ENCODE measurements around the gene BRINP2. TPM values are rescaled to one million over a fixed set of nuclear protein-coding genes. Genes with fewer than 3 reads are reported as not detected.

BRINP2 gene
- total RNA-seq, 1 donor from 2014 or later: 0.27 TPM

DNA sequence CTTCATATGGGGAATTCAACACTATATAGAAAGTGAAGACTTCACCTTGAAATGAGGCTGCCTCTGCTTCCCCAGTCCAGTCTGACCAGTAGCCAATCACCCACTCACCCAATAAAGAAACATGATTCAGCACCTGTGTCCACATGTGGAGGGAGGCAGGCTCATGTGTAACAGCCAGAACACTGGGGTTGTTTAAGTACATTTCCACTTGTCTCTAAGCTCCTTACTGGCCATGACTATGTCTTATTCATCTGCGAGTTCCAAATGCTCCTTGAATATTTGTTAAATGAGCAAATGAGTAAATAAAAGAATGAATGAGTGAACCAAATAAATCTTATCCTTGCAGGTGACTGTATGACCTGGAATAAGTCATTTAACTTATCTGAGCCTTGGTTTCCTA, 100.1 kb downstream of the BRINP2 start:
- intact Hi-C loops (cut with micrococcal nuclease): no loop called here

DNA sequence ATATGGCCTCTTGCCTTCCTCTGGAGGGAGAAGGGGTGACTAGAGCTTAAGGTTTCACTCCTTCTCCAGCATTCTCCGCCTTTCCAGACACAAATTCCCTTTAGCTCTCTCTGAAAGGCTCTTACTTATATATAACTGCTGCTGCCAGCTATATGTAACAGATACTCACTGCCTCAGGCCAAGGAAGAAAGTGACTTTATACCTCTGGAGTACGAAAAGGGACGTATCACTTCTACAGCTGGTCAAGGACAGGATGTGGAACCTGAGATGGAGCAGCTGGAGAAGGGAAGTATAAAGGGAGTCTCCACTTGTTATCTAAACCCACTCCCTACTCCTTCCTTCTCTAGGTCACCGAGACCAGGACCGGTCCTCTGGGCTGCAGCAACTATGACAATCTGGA, 102.4 kb downstream of the BRINP2 start:
- intact Hi-C loops (cut with micrococcal nuclease): no loop called here

DNA sequence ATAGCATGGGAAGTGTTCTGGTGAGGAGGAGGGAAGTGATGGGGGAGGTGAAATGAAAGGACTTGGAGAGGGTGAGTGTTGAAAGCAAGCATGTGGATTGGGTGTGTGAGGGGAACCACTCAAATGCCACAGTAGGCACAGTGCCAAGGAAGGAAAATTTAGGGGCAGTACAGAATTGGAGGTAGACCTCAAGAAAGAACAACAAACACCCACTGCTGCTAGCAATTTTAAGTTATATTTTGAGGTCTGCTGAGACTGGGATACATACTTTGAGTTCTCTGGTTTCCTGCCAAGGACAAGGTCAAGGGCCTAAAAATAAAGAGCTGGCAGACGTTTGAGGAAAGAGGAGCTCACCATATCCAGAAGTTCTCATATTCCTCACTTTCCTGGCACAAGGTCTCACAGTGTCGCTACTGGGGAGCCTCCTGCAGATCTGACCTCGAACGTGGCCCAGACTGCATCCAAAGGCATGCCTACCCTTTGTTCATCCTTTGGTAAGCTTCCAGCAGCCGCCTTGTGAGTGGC, 104.0 kb downstream of the BRINP2 start:
- intact Hi-C loops (cut with micrococcal nuclease): no loop called here

DNA sequence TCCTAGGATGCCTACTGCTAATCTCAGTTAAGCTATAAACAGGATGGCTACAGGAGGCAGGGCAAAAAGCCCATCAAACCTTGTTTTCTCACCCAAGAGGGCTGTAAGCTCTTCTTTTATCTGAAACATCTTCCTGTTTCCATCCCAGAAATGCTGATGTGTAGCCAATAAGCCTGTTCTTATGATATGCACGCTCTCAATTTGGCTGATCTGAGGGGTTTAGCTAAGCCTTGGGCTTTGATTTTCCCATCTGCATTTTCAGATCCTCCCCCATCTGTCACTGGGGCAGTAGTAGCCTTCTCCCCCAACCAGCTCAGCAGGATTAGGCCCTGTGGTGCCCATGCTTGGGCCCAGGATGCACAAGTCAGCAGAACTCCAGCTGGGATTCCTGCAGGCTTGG, 105.0 kb downstream of the BRINP2 start:
- intact Hi-C loops (cut with micrococcal nuclease): no loop called here

DNA sequence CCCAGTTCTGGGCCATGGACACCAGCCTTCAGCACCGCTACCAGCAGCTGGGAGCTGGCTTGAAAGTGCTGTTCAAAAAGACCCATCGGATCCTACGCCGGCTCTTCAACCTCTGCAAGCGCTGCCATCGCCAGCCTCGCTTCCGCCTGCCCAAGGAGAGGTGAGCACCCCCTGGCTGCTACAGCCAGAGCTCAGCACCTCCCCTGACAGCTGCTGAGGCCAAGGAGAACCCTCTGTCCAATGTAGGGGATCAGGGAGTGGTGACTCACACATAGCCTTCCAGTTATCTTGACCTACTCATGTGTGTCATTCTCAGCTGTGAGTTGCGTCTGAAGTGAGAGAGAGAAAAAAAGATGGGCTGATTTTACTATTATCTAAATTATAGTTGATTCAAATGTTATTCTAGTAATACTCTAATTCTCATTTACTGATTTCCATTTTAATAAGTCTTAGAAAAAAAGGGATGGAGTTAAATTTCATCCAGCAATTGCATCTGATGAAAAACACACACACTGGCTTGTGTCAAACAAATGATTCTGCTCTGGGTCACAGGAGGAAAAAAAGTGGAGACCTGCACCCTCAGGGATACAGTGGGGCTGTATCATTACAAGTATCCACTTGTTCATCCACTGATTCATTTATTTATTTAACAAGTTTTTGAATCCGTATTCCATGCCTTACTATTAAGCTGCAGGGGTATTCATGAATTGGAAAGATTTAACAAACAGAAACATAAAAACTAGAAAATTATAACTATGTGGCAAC, 108.0 kb downstream of the BRINP2 start:
- intact Hi-C loops (cut with micrococcal nuclease): no loop called here

DNA sequence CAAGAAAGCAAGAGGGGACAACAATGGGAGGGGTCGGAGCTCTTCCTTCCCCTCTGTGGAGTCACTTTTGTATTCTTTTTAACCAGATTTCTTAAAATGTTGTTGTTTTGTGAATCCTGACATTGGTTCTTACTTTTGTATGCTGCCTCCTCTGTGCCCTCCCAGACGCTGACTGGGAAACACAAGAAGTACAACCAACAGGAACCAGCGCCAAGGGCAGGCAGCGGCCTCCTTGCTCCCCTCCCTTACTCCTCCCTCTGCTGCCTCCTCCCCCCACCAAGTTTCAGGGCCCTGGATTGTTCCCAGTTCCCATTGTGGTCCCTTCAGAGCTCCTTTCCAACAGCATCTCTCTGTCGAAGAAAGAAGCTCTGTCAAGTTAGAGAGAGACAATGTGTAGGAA, 111.1 kb downstream of the BRINP2 start:
- intact Hi-C loops (cut with micrococcal nuclease): no loop called here

DNA sequence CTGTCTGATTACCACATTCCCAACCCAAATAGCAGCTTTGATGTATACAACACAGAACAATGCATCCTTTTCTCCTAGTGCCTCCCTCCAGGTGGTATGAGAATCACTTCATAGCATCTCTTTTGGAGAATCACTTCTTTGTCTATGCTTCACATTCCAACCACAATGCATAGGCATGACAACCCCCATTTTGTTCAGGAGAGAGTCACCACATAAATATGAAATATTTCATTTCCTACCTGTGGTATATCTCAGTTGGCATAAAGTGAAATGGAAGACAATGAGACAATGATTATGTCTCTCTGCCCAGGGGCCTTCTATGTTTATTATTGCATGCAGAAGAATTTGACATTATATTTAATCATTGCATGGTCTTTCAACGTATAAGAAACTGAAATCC, 112.2 kb downstream of the BRINP2 start:
- intact Hi-C loops (cut with micrococcal nuclease): no loop called here

DNA sequence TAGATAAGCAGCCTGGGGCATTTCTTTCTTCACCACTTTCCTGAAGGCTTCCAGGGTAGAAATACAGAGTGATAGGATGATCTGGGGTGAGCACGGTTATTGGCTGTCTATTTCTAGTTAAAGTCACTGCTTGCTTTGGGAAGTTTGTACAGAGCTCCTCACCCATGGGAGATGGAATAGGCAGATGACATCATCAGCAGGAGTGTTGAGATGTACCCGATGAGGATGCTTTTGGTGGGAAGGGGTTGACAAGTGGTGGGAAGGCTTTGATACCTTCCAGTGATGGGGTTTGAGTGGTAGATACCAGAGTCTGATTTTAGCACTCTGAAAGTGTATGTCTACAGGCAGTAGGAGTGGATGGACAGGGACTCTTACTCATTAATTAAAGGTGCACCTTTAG, 112.6 kb downstream of the BRINP2 start:
- intact Hi-C loops (cut with micrococcal nuclease): no loop called here

DNA sequence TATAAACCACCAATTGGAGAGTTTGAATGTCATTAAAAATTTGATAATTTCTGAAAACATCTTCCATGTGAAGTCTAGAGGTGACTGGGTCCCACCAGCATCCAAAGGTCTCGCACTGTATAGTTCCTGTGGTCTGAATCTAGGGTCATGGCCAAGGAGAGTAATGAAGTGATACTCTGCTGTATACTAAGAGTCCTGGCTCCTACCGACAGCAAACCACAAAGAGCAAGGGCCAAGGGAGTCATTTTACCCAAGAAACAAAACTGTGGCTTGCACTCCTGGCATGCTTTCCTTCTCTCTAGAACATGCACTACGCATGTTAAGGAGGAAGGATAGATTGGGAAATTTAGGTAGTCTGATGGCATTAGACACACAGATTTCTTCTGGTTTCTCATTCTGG, 115.6 kb downstream of the BRINP2 start:
- intact Hi-C loops (cut with micrococcal nuclease): no loop called here

DNA sequence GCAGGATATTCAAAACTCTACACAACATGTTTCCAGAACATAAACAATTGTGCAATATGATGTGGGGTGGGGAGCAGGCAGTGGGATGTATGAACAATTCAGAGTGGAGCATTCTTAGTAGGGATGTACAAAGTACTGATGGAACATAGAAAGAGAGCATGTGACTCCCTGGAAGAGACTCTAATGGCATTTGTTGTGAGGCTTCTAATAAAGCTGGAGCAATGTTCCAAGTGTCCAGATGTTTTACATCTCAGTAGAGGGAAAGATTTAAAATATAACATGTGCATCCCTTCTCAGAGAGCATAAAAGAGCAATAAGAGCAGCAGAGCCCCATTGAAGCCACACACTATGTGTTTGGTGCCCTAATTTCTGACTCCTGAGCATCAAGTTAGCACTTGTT, 116.5 kb downstream of the BRINP2 start:
- intact Hi-C loops (cut with micrococcal nuclease): no loop called here

DNA sequence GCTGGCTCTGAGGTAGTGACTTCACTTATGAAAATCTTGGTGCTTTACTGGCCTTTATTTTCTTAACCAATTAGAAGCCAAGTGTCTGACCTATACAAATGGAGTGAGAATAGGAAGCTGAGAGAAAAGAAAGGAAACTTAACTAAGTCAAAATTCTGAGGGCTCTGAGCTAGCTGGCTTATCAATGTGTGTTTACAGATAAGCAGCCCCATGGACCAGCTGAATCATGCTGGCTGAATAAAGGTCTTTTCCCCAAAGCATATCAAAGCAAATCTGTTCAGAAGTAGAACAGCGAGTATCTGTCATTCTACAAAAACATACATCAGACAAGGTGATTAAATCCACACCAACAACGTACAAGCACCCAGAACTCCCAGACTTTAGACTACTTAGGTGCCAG, 117.2 kb downstream of the BRINP2 start:
- intact Hi-C loops (cut with micrococcal nuclease): no loop called here

DNA sequence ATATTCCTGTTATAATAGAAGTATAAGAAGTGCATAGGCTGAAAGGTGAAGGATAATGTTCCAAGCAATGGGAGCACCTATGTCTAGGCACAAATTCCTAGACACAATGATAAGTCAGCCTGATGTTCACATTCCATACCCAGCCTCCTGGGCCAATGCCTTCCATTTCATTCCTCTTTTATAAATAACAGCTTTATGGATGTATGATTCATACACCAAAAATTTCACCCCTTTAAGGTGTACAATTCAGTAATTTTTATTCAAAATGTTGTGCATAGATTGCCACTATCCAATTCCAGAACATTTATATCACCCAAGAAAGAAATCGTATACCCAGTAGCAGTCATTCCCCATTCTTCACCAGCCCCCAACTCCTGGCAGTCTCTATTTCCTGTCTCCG, 118.8 kb downstream of the BRINP2 start:
- intact Hi-C loops (cut with micrococcal nuclease): no loop called here

DNA sequence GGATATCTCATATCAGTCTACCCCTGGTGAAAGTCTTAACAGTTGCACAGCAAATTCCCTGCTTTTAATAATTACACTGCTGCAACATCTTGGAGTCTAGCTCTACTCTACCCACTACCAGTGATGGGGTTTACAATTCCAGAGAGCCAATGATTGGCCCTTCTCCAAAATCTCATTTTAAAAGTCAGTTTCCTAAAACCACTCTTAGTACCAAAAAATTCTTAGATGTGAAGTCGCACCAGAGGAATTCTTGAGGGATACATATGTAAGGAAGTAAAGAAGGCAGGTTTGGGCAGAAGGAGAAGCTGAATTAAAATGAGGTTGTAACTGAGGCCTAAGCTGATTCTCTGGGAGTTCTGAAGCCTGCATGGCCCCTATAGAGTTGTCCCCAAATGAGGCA, 129.7 kb downstream of the BRINP2 start:
- intact Hi-C loops (cut with micrococcal nuclease): no loop called here

DNA sequence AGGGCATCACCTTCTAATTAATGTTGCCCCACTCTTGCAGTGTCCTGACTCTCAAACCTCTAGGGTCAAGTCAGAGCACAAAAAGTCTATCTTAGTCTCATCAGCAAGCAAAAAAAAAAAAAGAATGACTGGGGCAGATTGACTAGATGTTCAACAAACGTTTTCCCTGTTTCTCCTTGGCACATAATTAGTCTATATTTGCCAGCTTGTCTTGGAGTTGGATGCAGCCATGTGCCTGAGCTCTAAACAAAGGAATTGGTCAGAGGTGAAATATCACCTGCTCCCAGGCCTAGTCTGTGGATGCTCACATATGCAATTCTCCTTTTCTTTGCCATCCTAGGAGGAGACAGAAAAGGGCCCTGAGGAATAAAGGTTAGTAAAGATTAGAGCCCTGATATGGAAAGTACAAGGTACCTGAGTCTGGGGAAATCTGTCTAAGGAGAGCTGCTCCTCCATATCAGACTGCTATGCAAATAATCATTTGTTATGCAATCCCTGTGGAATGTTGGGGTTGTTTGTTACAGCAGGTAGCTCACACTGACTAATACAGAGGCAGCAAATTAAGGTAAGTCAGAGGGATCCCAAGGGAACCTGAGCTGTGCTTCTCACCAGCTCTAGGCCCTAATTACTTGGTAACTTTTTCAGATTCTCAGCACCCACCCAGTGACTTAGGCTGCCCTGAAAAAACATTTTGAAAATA, 130.8 kb downstream of the BRINP2 start:
- intact Hi-C loops (cut with micrococcal nuclease): no loop called here

DNA sequence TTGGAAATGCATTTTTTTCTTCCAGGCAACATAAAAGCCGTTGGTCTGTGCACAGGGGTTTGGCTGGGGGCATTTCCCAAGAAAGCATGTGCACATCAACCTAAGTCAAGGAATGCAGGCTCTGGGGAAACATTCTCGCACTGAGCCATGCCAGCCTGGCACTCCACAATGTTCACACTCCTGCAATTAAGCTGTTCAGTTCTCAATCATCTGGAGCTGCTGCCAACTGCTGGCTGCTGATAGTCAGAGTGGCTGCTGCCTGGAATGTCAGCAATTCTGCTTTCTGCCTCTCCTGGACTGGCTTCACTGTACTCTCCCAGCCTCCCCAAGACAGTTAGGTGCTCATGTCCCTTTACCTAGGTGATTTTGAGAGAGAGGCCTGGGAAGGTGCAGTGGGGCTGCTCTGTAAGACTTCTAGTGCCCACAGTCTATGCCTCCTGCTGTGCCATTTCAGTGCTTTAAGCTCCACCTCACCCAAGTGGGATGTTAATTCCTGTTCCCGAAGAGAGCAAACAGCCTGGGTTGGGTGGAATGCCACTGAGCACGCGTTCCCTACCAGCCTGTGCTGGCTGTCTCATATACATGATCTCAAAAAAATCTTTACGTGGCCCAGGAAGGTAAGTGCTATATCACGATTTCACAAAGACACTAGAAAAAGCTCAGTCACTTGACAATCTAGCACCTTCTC, 131.7 kb downstream of the BRINP2 start:
- intact Hi-C loops (cut with micrococcal nuclease): no loop called here

DNA sequence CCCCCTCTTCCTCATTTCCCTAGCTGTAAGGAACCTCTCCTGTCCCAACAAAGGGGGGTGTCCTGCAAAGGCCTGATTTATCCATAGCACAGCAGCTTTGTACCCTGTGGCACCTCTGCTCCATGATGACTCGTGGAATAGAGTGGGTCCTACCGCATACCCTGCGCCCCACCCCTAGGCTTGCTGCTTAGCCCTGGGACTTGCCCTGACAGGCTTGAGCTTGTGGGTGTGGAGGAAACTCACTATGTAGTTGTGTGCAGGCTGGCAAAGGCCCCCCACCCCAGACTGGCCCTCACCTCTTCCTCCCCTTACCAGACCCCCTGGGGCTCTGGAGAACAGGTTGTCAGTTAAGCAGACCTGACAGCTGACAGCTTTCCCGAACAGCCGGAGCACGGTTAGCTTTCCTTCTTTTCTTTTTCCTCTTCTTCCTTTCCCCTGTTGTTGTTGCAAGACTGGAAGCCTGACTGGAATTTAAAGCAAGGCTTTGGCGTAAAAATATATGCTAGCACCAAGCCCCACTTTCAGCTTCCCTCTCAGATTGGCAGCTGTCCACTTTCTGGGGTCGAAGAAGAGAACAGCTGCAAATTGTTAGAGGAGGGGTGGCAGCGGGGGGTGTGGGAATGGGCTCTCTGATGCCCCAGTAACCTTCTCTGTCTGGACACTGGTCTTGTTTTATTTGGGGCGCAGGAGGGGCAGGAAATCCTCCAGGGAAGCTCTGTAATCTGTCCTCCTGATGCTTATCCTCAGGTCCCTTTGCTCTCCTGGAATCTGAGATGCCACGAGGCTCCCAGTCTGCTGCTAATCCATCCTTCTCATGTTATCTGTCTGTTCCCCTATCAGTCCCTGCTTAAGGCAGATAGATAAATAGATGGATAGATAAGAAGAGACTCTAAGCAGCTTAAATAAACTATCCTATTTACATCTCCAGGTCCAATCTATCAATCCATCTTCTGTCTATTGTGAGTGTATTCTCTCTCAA, 134.6 kb downstream of the BRINP2 start:
- intact Hi-C loops (cut with micrococcal nuclease): no loop called here

DNA sequence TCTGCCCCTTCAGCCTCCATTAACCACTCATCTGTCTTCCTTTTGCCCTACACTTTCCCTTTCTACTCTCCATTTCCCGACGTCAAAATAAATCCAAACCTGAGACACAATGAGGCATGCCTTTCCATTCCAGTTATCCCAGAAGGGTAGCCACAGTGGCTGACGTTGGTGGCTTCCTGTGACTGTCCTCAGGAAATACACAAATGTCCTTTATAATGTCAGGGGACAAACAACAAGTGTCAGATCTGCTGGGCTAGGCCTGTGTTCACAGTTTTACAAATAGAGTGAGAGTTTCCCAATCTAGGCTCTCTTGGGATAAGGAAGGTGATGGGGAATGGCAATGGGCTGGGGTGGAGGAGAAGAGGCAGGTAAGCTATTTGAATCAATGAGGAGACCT, 135.3 kb downstream of the BRINP2 start:
- intact Hi-C loops (cut with micrococcal nuclease): no loop called here

DNA sequence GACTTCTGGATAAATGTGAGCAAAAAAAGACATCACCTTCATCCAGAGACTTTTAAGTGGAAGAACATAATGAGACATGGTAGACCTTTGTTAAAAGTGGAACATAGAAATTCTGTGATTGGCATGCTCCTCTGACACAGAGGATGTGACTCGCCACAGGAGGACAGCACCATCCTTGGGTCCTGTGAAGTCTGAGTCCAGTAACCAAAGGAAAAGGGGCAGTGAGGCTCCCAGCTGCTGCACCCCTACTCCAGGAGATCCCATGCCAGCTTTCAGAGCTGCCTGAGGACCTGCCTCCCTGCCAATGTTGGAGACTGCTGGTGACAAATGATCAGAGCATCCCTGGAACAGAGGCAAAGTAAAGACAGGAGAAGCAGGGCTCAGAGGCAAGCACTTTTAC, 136.2 kb downstream of the BRINP2 start:
- intact Hi-C loops (cut with micrococcal nuclease): no loop called here

DNA sequence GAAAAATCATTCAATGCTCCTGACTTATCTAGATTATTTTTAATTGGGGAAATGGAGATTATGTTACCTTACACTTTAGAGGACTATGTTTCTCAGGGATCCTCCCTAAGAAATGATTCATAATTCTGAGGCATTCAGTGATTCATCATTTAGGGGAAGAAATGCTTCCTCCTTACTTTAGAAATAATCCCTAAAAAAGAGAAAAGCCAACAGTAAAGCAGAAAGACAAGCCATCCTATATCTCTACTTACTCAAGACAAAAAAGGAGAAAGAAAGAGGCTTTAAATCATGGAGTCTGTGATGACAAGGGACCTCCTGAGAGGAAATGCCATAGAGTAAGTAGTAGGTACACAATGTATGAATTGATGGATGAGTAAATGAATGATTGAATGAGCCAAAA, 137.0 kb downstream of the BRINP2 start:
- intact Hi-C loops (cut with micrococcal nuclease): no loop called here

DNA sequence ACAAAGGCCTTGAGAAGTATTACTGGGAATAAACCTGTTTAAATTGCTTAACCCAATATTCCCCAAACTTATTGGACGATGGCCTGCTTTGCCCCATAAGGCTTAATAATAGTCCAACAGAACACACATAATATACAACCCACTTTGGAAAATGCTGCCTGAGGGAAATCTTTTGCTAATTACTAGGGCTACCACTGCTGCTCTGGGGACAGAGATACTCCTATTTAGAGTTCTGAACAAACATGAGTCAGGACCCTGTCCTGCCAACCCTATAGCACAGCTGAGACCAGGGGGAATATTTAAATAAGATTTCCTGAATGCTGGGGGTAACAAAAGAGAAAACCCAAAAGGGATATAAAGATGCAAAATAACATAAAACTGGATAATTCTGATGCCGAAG, 139.1 kb downstream of the BRINP2 start:
- intact Hi-C loops (cut with micrococcal nuclease): no loop called here

DNA sequence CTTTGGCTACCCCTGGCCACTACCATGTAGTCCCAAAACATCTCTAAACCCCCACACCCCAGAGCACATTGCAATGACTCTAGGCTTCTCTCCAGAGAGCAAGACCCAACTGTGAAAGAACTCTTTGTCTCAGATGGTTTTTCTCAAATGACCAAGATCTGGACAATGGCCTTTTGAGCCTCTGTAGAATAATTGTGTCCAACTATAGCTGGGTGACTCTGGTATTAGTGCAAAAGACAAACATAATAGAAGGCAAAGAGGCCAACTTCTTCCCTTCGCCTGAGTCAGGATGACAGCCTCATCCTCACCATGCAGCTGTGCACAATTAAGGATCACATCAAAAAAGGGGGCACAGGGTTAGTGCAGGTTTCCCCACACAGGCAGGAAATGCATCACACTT, 139.6 kb downstream of the BRINP2 start:
- intact Hi-C loops (cut with micrococcal nuclease): no loop called here
